SK-N-MC (cell line): ENCODE results near the gene DUSP2.

Experiments
- DNase-seq: peaks from one replicate; pipeline ENCODE4 v3.0.0-alpha.2; 2011; ENCODE audit warnings: low read depth, low spot score
- H3K27ac ChIP-seq: fragments of 200-600 bp; sonication (generic); 2 replicates; pipeline ENCODE4 v1.5.1; 2016; ENCODE audit warnings: mixed run types
- H3K36me3 ChIP-seq: fragments of 200-600 bp; sonication (generic); 2 replicates; pipeline ENCODE4 v1.6.1; 2017; ENCODE audit warnings: antibody characterized with exemption, low read length, mixed read lengths; ENCODE audit not compliant: insufficient read depth
- H3K4me3 ChIP-seq: fragments of 200-600 bp; sonication (generic); 2 replicates; pipeline ENCODE4 v1.5.1; 2016
- H3K9ac ChIP-seq: fragments of 200-600 bp; sonication (generic); 2 replicates; pipeline ENCODE4 v1.8.0; 2017; ENCODE audit warnings: mixed run types, mixed read lengths; ENCODE audit not compliant: insufficient read length
- H3K9me3 ChIP-seq: fragments of 200-600 bp; sonication (generic); 2 replicates; pipeline ENCODE4 v1.6.1; 2017; ENCODE audit warnings: low read depth, mild to moderate bottlenecking, antibody characterized with exemption, low read length, moderate library complexity, mixed read lengths
- EZH2 ChIP-seq: fragments of 200-600 bp; sonication (generic); IDR thresholded peaks from one replicate; pipeline ENCODE4 v1.6.1; 2017; ENCODE audit warnings: antibody characterized with exemption
- FOXP2 ChIP-seq: optimal IDR thresholded peaks from 2 replicates; pipeline ENCODE3; 2011; ENCODE audit warnings: mild to moderate bottlenecking, moderate library complexity; ENCODE audit not compliant: insufficient read depth; ENCODE audit errors: extremely low read length, control extremely low read depth
- POLR2AphosphoS5 ChIP-seq: IDR thresholded peaks from 2 replicates; pipeline ENCODE4 v1.6.1; 2012; ENCODE audit warnings: mild to moderate bottlenecking, low read depth, low read length, borderline replicate concordance

Gene DUSP2

DNA sequence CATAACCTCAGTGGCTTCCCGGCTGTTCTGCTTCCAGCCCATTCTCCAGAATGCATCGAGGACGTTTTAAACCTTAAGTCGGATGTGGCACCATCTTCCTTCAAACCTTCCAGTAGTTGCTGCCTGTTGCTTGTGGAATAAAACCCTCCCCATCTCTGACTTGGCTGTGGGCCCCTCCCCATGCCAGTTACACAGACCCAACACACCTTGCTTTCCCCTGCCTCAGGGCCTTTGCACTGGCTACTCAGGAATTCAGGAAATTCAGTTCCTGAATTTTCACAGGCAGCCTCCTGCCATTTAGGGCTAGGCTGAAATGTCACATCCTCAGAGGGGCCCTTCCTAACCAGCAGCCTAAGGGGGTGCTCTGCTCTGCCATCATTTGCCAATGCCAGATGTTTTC lies 23.8 kb downstream of the DUSP2 start:
- Histone ChIP-seq H3K4me3 (no peak overlapping the region), H3K9ac (no peak overlapping the region), H3K9me3 (no peaks in the 10 kb centered on the region), H3K36me3 (no peaks in the 10 kb centered on the region), H3K27ac (no peak overlapping the region)
- no peak for DNase-seq
- TF ChIP-seq POLR2AphosphoS5 (no peak), FOXP2 (no peak), EZH2 (no peak)

DNA sequence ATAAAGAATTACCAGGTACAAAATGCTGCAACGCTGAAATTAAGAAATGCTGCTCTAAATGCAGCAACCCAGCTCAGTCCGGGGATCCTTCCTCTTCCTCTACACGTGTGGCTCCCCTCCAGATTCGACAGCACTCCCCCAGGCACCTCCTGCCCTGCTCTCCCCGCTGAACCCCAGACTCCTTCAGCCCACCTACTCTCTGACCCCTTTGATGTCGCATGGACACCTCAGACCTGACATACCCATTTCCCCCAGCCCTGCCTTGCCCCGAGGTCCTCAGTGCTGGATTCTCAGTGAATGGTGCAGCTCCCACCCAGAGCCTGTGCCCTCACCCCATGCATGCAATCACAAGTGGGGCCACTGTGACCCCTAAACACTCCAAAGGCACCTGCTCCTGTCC lies 24.2 kb downstream of the DUSP2 start:
- Histone ChIP-seq H3K9ac (no peak overlapping the region), H3K9me3 (no peaks in the 10 kb centered on the region), H3K36me3 (no peaks in the 10 kb centered on the region), H3K27ac (no peak overlapping the region), H3K4me3 (no peak overlapping the region)
- TF ChIP-seq FOXP2 (no peak), EZH2 (no peak)
- DNase-seq: no peak

DNA sequence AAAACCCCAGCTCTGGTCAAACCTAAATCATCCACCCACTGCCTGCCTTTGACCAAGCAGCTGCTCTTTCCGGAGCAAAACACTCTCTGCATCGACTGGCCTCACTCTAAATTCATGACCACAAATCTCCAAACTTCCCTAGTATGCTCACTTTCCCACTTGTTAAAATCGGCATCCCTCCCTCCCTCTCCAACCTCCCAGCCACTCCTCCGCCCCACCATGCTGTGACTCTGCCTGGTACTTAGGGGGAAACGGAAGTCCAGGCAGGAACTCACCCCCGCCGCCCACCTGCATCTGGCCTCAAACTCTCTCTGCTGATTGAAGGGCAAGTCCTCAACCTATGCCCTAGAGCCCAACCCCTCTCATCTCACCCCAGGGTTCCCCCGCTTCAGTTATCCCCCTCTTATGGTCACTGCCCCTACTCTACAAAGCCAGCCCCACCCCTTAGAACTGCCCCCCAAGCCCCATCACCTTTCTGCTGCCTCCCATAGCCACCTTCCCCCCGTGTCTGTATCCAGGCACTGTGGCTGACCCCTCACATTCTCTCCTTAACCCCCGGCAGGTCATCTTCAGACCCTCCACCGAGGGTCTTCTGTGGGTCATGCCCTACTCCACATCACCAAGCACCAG lies 25.0 kb downstream of the DUSP2 start:
- no peak overlapping the region for H3K27ac ChIP-seq
- no peaks in the 10 kb centered on the region for H3K36me3 ChIP-seq
- DNase-seq: no peak
- no peak overlapping the region for H3K4me3 ChIP-seq
- no peaks in the 10 kb centered on the region for H3K9me3 ChIP-seq
- TF ChIP-seq FOXP2: no peak
- no peak for TF ChIP-seq POLR2AphosphoS5
- TF ChIP-seq EZH2: no peak
- H3K9ac ChIP-seq: no peak overlapping the region

DNA sequence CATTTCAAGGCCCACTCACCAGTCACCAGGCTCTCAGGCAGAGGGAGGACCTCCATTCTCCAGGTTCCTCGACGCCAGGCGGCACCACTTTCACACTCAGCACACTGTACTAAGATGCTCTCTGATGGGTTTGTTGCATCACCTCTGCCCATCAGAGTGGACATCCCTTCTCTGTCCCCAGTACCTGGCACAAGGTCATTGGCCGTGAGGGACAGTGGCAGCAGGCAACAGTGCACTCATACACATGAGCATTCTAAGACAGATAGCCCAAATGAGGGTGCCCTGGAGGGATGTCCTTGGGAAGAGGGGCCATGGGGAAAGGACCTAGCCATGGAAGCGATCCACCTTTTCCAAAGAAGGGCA lies 25.9 kb downstream of the DUSP2 start:
- Histone ChIP-seq H3K27ac (no peak overlapping the region), H3K9me3 (no peaks in the 10 kb centered on the region), H3K9ac (no peak overlapping the region), H3K36me3 (no peaks in the 10 kb centered on the region), H3K4me3 (no peak overlapping the region)
- TF ChIP-seq FOXP2: no peak
- TF ChIP-seq EZH2: no peak
- TF ChIP-seq POLR2AphosphoS5: no peak
- DNase-seq: no peak

DNA sequence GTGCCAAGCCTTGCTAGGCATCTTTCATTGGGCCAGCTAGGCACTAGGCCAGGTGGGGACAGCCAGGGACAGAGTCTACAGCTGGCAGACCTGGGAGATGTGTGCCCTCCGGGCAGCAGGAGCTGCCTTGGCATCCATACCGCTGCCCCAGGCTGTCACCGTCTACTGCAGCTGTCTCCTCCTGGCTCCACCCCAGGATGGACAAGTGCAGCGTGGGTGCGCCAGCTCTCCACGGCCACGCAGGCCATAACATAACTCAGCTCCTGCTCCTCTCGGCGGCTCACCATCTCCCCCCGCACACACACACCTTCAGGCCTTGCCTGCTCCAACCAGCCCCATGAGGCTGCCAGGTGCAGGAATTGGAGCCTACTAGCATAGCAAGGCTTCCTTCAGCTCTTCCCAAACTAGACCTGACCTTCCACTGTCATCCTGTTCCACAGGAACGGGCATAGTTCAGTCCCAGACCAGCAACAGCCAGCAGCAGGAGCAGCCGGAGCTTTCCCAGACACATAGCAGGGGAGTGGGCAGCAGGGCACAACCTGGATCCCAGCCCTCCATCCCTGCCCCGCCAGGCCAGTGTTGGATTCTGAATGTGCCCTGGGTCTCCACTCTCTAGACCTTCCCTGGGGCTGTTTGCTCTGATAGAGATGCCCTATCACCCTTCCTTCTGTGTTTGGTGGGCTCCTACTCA lies 26.4 kb downstream of the DUSP2 start:
- H3K27ac ChIP-seq: no peak overlapping the region
- no peak for DNase-seq
- no peak overlapping the region for H3K4me3 ChIP-seq
- no peaks in the 10 kb centered on the region for H3K36me3 ChIP-seq
- H3K9ac ChIP-seq: no peak overlapping the region
- TF ChIP-seq EZH2: no peak
- no peak for TF ChIP-seq FOXP2
- TF ChIP-seq POLR2AphosphoS5: no peak
- no peaks in the 10 kb centered on the region for H3K9me3 ChIP-seq

DNA sequence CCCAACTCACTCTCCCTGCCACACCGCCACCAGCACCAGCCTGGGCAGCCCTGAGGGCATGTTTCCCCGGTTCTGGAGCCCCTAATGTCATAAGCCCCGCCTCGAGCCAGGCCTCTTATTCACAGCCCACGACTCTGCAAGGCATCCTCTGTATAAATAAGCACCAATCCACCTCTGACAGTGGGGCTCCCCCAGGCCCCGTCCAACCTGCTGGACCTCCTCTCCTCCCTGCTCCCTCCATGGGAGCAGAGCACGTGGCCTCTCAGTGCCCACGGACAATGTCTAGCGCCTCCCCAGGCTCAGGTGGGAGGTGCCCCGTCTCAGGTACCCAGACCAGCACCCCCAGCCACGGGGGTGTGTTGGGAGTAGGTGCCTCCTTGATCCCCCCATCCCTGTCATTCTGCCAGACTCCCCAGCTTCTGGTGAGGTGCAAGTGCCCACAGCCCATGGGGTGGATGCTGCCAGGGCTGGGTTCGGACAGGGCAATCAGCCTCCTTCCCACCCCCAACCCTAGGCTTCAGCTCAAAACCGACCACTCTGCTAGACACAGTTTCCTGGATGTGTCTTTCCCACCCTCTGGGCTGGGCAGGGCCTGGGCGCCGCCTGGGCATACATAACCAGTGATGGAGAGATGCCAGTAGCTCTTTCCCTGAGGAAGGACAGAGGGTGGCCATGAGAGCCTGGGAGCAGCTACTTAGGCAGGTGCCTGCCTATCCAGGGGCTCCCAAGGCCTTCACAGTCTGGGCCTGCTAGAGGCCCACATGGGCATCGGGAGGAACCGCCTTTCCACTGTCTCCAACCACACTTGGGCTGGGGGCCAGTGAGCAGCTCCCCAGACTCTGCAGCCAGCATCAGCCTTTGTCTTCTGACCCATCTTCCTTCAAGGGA lies 27.3 kb downstream of the DUSP2 start:
- Histone ChIP-seq H3K9me3 (no peaks in the 10 kb centered on the region), H3K27ac (no peak overlapping the region), H3K4me3 (no peak overlapping the region), H3K9ac (no peak overlapping the region), H3K36me3 (no peaks in the 10 kb centered on the region)
- TF ChIP-seq POLR2AphosphoS5: no peak
- no peak for DNase-seq

DNA sequence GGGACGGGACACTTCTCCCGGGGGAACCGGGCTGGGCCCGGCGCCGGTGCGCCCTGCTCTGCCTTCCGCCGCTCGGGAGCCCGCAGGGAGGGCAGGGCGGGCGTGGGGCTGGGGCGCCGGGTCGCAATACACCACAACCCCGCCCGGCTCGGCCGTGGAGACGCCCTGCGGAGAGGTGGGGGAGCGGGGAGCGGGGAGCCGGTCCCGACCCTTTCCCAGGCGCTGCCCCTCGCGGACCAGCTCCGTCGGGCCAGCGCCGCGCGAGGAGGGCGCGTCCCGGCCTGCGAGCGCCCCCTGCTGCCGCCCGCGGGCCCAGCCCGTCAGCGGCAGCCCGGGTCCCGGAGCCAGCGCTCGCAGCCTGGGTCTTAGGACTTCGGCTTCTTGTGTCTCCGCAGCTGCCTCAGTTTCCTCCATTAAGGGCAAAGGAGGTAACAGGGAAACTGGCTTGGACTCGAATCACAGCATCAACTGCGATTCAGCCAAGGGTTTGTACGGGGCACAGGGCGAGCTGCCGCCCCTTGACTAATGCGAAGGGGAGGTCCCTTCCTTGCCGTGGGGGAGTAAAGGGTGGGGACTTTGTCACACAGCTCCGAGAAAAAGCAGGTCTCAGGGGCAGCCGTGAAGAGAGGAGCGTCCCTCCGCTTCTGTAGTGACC lies 28.2 kb downstream of the DUSP2 start:
- Histone ChIP-seq H3K36me3 (no peaks in the 10 kb centered on the region), H3K4me3 (peak overlapping the region; percentile 77), H3K9ac (no peak overlapping the region), H3K27ac (no peak overlapping the region), H3K9me3 (no peaks in the 10 kb centered on the region)
- no peak for DNase-seq
- TF ChIP-seq EZH2 (no peak), POLR2AphosphoS5 (no peak), FOXP2 (no peak)

DNA sequence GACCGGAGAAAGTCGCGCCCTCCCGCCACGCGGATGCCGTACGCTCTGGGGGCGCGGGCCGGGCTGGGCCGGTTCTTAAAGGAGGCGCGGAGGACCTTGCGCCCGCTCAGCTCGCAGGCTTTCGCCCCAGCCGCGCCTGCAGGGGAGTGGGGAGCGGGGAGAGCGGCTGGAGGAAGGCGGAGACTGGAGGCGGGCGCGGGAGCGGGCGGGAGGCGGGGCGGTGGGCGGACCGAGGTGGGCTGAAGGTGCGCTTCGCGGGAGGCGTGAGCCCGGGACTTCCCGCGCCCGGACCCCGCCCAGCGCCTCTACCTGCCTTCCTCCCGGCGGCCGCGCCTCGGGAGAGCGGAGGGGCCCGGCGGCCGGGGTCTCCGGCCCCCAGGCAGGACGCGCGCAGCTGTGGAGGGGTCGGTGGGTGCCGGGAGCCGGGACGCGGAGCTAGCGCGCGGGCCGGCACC lies 28.8 kb downstream of the DUSP2 start, which contains the start of gene ADRA2B:
TSS of gene ADRA2B (minus strand) at position 148 of the 455 bp plus-strand sequence. CDS start 422 bp downstream, outside the sequence.
- TF ChIP-seq FOXP2: no peak
- no peak for TF ChIP-seq POLR2AphosphoS5
- TF ChIP-seq EZH2: no peak
- H3K9ac ChIP-seq: no peak within 1 kb of the TSS
- H3K36me3 ChIP-seq: no peaks in the 10 kb centered on the region
- H3K4me3 ChIP-seq: peak within 1 kb of the TSS; percentile 77
- DNase-seq: no peak
- no peaks in the 10 kb centered on the region for H3K9me3 ChIP-seq
- no peak within 1 kb of the TSS for H3K27ac ChIP-seq
